Cardiac muscle cell (in vitro differentiated cells and primary cell): Measurements from ENCODE around the gene IFNK. TPM values are rescaled to one million over a fixed set of nuclear protein-coding genes. Genes with fewer than 3 reads are reported as not detected.

Source experiments
- DNase-seq, 2 donors: peaks; one replicate each; pipeline versions ENCODE4 v3.0.0 to v3.0.0-alpha.2; 2010 to 2017; ENCODE audit warnings: low read depth in 1 of 2, low spot score in 1 of 2
- H3K27ac ChIP-seq: fragments of 200-600 bp; sonication (generic); 2 replicates; pipeline ENCODE4 v1.5.1; 2016
- H3K27me3 ChIP-seq: fragments of 200-600 bp; sonication (generic); 2 replicates; pipeline ENCODE4 v1.6.0; 2016; ENCODE audit warnings: control low read depth
- H3K36me3 ChIP-seq: fragments of 200-600 bp; sonication (generic); 2 replicates; pipeline ENCODE4 v1.5.1; 2016; ENCODE audit warnings: control low read depth
- H3K4me1 ChIP-seq: fragments of 200-600 bp; sonication (generic); 2 replicates; pipeline ENCODE4 v1.8.1; 2017; ENCODE audit warnings: low read depth, mild to moderate bottlenecking, mixed run types
- H3K4me3 ChIP-seq: fragments of 200-600 bp; sonication (generic); 2 replicates; pipeline ENCODE4 v1.5.1; 2016; ENCODE audit warnings: mild to moderate bottlenecking
- H3K9me3 ChIP-seq: fragments of 200-600 bp; sonication (generic); 2 replicates; pipeline ENCODE4 v1.5.1; 2017; ENCODE audit warnings: low read depth, mild to moderate bottlenecking, control low read depth
- CTCF ChIP-seq: IDR thresholded peaks from 2 replicates; pipeline ENCODE4 v1.5.1; 2012; ENCODE audit warnings: low read depth, mild to moderate bottlenecking, low read length
- polyA plus RNA-seq: library from polyadenylated mRNA; unstranded; fragments of >200 nt; fragmentation: Nextera tagmentation; extraction: Ambion mirVana; gene quantifications from 2 replicates; pipeline ENCODE4 v1.2.1, GENCODE V29; 2016
- total RNA-seq: library from RNA; depleted of rRNA; stranded (reverse); fragments of >200 nt; gene quantifications from 2 replicates; pipeline ENCODE4 v1.2.3, GENCODE V29; 2016

Gene IFNK
- total and polyA plus RNA-seq, 2 experiments from 2014 or later: not detected

GRCh38 chr9:27537756-27538155, 13.7 kb downstream of the IFNK start:
- H3K9me3 ChIP-seq: no peaks in the 10 kb centered on the region
- no peak overlapping the region for H3K27ac ChIP-seq
- no peaks in the 10 kb centered on the region for H3K27me3 ChIP-seq
- no peaks in the 10 kb centered on the region for H3K36me3 ChIP-seq
- no peak for TF ChIP-seq CTCF
- no peak for DNase-seq
- H3K4me1 ChIP-seq: no peaks in the 10 kb centered on the region
- no peak overlapping the region for H3K4me3 ChIP-seq

- Histone ChIP-seq H3K27ac (no peak overlapping the region), H3K4me3 (no peak overlapping the region), H3K27me3 (no peaks in the 10 kb centered on the region), H3K36me3 (no peaks in the 10 kb centered on the region), H3K9me3 (no peaks in the 10 kb centered on the region), H3K4me1 (no peaks in the 10 kb centered on the region)
- no peak for DNase-seq
- no peak for TF ChIP-seq CTCF
Observed at GRCh38 chr9:27538647-27539046, 14.6 kb downstream of the IFNK start.

DNA sequence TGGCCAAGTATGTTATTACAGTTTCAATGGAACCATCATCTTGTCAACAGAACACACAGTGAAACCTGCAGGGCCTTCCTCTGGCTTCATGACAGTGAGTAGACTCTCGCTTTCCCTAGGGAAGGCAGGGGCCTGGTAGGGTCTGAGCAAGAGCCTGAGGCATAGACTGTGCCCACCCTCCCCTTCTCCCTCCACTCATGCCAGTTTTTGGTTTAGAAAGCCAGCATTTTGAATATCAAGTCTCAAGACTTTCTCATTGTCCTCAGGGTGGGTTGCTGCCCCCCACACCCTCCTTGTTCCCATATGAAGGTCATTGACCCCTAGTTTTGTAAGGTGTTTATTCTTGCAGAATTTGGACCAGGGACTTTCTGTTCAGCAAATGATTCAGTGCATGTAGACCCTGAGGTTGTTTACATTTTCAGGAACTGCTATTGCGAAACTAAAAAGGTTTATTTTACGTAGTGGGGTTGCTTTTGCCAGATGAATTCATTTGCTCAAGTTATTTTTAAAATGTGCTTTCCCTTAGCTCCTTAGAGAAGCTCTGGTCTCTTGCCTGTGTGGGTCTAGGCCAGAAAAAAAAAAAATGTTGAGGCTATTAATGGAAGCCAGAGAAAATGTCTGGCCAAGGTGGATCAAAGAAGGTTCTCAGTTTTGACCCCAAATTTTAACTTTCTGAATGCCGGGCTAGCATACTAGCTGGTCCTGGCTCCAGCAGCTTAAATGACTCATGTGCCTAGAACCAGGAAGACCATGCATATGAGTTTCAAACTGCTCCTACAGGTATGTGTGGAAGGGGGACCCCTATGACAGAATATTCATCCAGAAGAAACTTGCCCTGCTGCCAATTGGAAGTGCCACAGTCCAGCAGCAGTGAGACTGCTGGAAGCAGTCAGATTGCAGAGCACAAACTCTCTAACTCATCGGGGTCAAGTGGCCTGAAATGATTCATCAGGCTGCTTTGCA, 15.7 kb downstream of the IFNK start:
- Histone ChIP-seq H3K36me3 (no peaks in the 10 kb centered on the region), H3K9me3 (no peaks in the 10 kb centered on the region), H3K27me3 (no peaks in the 10 kb centered on the region), H3K27ac (no peak overlapping the region), H3K4me3 (no peak overlapping the region), H3K4me1 (no peaks in the 10 kb centered on the region)
- TF ChIP-seq CTCF: no peak
- DNase-seq: peak in 1 of 2 donors; percentile 77

DNA sequence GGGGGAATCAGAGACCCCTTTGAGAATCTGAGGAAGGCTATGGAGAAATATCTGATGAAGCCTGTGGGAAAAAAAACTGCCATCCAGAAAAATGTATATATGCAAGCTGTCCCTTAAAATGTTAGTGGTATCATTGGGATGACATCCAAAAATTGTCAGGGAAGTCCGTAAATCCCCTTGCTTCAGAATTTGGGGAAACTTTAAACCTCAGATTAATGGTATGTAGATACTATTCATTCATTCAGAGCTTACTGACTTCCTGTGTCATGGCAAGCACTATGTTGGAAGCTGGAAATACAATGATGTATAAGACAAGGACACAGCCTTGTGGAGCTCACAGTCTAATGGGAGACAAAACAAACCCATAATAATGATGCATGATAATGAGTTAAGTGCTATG, 16.4 kb downstream of the IFNK start:
- TF ChIP-seq CTCF: no peak
- Histone ChIP-seq H3K4me1 (no peaks in the 10 kb centered on the region), H3K36me3 (no peaks in the 10 kb centered on the region), H3K27me3 (no peaks in the 10 kb centered on the region), H3K27ac (no peak overlapping the region), H3K9me3 (no peaks in the 10 kb centered on the region), H3K4me3 (no peak overlapping the region)
- peak in 1 of 2 donors; percentile 36 for DNase-seq

DNA sequence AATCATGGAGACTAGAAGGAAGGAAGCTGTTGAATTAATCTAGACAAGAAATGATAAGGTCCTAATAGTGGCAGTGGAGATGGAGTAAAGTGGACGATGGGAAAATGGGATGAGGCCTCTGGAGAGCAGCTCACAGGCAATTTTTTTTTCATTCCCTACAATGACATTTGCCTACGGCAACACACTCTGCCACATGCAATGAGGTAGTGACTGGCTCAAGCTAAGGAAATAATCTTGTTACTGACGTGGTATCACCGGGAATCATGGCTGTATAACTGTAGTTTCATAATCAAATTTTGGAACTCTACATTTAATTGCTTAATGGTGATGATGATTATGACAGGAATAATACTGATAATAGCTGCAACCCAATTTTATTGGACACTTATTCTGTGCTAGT, 17.6 kb downstream of the IFNK start:
- no peak for TF ChIP-seq CTCF
- H3K4me3 ChIP-seq: no peak overlapping the region
- H3K4me1 ChIP-seq: no peaks in the 10 kb centered on the region
- no peak overlapping the region for H3K27ac ChIP-seq
- H3K27me3 ChIP-seq: no peaks in the 10 kb centered on the region
- no peak for DNase-seq
- H3K36me3 ChIP-seq: peaks cover 4% of the 10 kb centered on the region
- H3K9me3 ChIP-seq: no peaks in the 10 kb centered on the region
